Measurements from ENCODE around the gene HOXD9.

GRCh38 chr2:176171351-176172006, 49.0 kb downstream of the HOXD9 start:
- TF ChIP-seq CTCF (IDR thresholded peaks at IDR 0.05; ENCODE audit: extremely low read depth in 1 of 2, insufficient read depth in 1 of 2, low read depth in 1 of 2, low read length in 2 of 2) (no peak), POLR2A (IDR thresholded peaks at IDR 0.05; ENCODE audit: low read depth, low read length) (no peak), FOS (IDR thresholded peaks at IDR 0.05; ENCODE audit: borderline replicate concordance, insufficient read depth, low read length) (no peak), EZH2 (IDR thresholded peaks at IDR 0.05; ENCODE audit: borderline replicate concordance, low read depth, low read length, severe bottlenecking) (no peak)

Data from endothelial cell of umbilical vein (primary cell).